GM12874 (cell line): ENCODE measurements around the gene GNB1.

Experiments
- CTCF ChIP-seq: IDR thresholded peaks from 2 replicates; pipeline ENCODE4 v1.5.1; 2011; ENCODE audit warnings: low read depth, mild to moderate bottlenecking, control low read depth, low read length, moderate library complexity; ENCODE audit not compliant: insufficient read depth

The GNB1 gene

GRCh38 chr1:1920608-1921458 is 29.9 kb upstream of the GNB1 start:
- no peak for TF ChIP-seq CTCF

GRCh38 chr1:1920057-1920607 is 29.2 kb upstream of the GNB1 start:
- no peak for TF ChIP-seq CTCF

GRCh38 chr1:1919304-1920056 is 28.6 kb upstream of the GNB1 start:
- no peak for TF ChIP-seq CTCF

- peak; percentile 10; the same call in 1 of the 2 replicates for TF ChIP-seq CTCF
Observed at GRCh38 chr1:1918901-1919303, 28.0 kb upstream of the GNB1 start, which contains the start of gene TMEM52. TSS of gene TMEM52 (minus strand) at chr1:1919279. CDS start at chr1:1919265, 14 bp downstream.

GRCh38 chr1:1917995-1918900 is 27.4 kb upstream of the GNB1 start:
- TF ChIP-seq CTCF: no peak

GRCh38 chr1:1917304-1917976 is 26.6 kb upstream of the GNB1 start:
- TF ChIP-seq CTCF: no peak
